GM18508 (cell line): Measurements from ENCODE around the gene ODR4.
"Not testable (repeated sequence)": the region's sequence is repeated elsewhere in the genome, so short reads cannot be mapped to it uniquely, and the experiment has no call there.

ENCODE experiments used
- ATAC-seq: cut with Tn5 transposase; IDR thresholded peaks from one replicate; pipeline ENCODE4 v1.9.1; 2021; ENCODE audit warnings: moderate number of reproducible peaks; ENCODE audit not compliant: insufficient read depth, unreplicated experiment

ODR4 gene

GRCh38 chr1:186420923-186421322 is 45.3 kb downstream of the ODR4 start:
- ATAC-seq, result peak; percentile 71

GRCh38 chr1:186421446-186421845 is 45.8 kb downstream of the ODR4 start:
- ATAC-seq, result no peak

- no peak for ATAC-seq
These were observed 48.9 kb downstream of the ODR4 start for GRCh38 chr1:186424539-186424938.

GRCh38 chr1:186426118-186426517 is 50.5 kb downstream of the ODR4 start:
- no peak for ATAC-seq

- ATAC-seq, result no peak
These were observed 53.4 kb downstream of the ODR4 start for GRCh38 chr1:186429017-186429416.

- ATAC-seq, result no peak
These were observed 59.7 kb downstream of the ODR4 start for GRCh38 chr1:186435336-186435735.

GRCh38 chr1:186438567-186438966 is 62.9 kb downstream of the ODR4 start:
- ATAC-seq, result no peak

GRCh38 chr1:186440584-186440983 is 64.9 kb downstream of the ODR4 start:
- ATAC-seq, result no peak

- no peak for ATAC-seq
These were observed 67.2 kb downstream of the ODR4 start for GRCh38 chr1:186442651-186443375.

GRCh38 chr1:186443638-186444037 is 68.0 kb downstream of the ODR4 start:
- no peak for ATAC-seq

- ATAC-seq, result no peak
These were observed 70.5 kb downstream of the ODR4 start for GRCh38 chr1:186446152-186446551.

- ATAC-seq, result no peak
These were observed 79.3 kb downstream of the ODR4 start for GRCh38 chr1:186454981-186455380.

GRCh38 chr1:186456729-186457255 is 81.2 kb downstream of the ODR4 start:
- no peak for ATAC-seq

- ATAC-seq, result not testable (repeated sequence)
These were observed 83.5 kb downstream of the ODR4 start for GRCh38 chr1:186459161-186459560.

GRCh38 chr1:186461014-186461413 is 85.4 kb downstream of the ODR4 start, which contains the start of gene PDC:
Gene PDC, minus strand, starts transcription at chr1:186461114. Its CDS starts 11,655 bp downstream, at chr1:186449459.
- no peak for ATAC-seq

- ATAC-seq, result no peak
These were observed 87.9 kb downstream of the ODR4 start for GRCh38 chr1:186463511-186463910.

- no peak for ATAC-seq
These were observed 88.3 kb downstream of the ODR4 start for GRCh38 chr1:186463926-186464325.

- ATAC-seq, result not testable (repeated sequence)
These were observed 89.9 kb downstream of the ODR4 start for GRCh38 chr1:186465491-186465890.

GRCh38 chr1:186465946-186466345 is 90.3 kb downstream of the ODR4 start:
- ATAC-seq, result no peak
